Measurements from ENCODE around the gene OTX2. TPM values are rescaled to one million over a fixed set of nuclear protein-coding genes. Genes with fewer than 3 reads are reported as not detected.

OTX2 gene
- total RNA-seq, 1 donor = not detected

GRCh38 chr14:56814969-56815700 lies 4.9 kb upstream of the OTX2 start:
- no peaks in the 10 kb centered on the region for H3K4me1 ChIP-seq (ENCODE audit: insufficient read depth, low read length)
- no peak overlapping the region for H3K4me2 ChIP-seq (ENCODE audit: insufficient read depth, low read length)
- no peaks in the 10 kb centered on the region for H4K20me1 ChIP-seq (ENCODE audit: insufficient read depth, low read length)
- no peaks in the 10 kb centered on the region for H3K36me3 ChIP-seq (ENCODE audit: insufficient read depth, low read length)
- H3K9me3 ChIP-seq (ENCODE audit: low read depth, low read length) = no peaks in the 10 kb centered on the region
- peaks cover 78% of the 10 kb centered on the region for H3K27me3 ChIP-seq (ENCODE audit: insufficient read depth, low read length)
- H3K27ac ChIP-seq (ENCODE audit: low read depth, low read length) = no peak overlapping the region
- H2AFZ ChIP-seq (ENCODE audit: low read length) = no peak overlapping the region
- H3K4me3 ChIP-seq (ENCODE audit: insufficient read depth, low read length) = no peak overlapping the region
- DNase-seq (ENCODE audit: insufficient read length, low spot score, missing footprints) = no peak
- H3K79me2 ChIP-seq (ENCODE audit: insufficient read depth, low read length) = no peaks in the 10 kb centered on the region
- TF ChIP-seq CTCF (IDR thresholded peaks at IDR 0.05; ENCODE audit: extremely low read depth, low read depth, low read length) = no peak

GRCh38 chr14:56814519-56814959 lies 4.3 kb upstream of the OTX2 start:
- H3K79me2 ChIP-seq (ENCODE audit: insufficient read depth, low read length) = no peaks in the 10 kb centered on the region
- TF ChIP-seq CTCF (IDR thresholded peaks at IDR 0.05; ENCODE audit: extremely low read depth, low read depth, low read length) = no peak
- H3K9me3 ChIP-seq (ENCODE audit: low read depth, low read length) = no peaks in the 10 kb centered on the region
- no peak overlapping the region for H3K4me3 ChIP-seq (ENCODE audit: insufficient read depth, low read length)
- no peak for DNase-seq (ENCODE audit: insufficient read length, low spot score, missing footprints)
- no peak overlapping the region for H3K27ac ChIP-seq (ENCODE audit: low read depth, low read length)
- no peak overlapping the region for H2AFZ ChIP-seq (ENCODE audit: low read length)
- no peaks in the 10 kb centered on the region for H3K4me1 ChIP-seq (ENCODE audit: insufficient read depth, low read length)
- no peak overlapping the region for H3K4me2 ChIP-seq (ENCODE audit: insufficient read depth, low read length)
- no peaks in the 10 kb centered on the region for H3K36me3 ChIP-seq (ENCODE audit: insufficient read depth, low read length)
- no peaks in the 10 kb centered on the region for H4K20me1 ChIP-seq (ENCODE audit: insufficient read depth, low read length)
- H3K27me3 ChIP-seq (ENCODE audit: insufficient read depth, low read length) = peaks cover 84% of the 10 kb centered on the region

GRCh38 chr14:56813143-56813551 lies 2.9 kb upstream of the OTX2 start:
- no peaks in the 10 kb centered on the region for H4K20me1 ChIP-seq (ENCODE audit: insufficient read depth, low read length)
- H3K4me3 ChIP-seq (ENCODE audit: insufficient read depth, low read length) = no peak overlapping the region
- no peak overlapping the region for H3K4me2 ChIP-seq (ENCODE audit: insufficient read depth, low read length)
- H3K36me3 ChIP-seq (ENCODE audit: insufficient read depth, low read length) = no peaks in the 10 kb centered on the region
- no peak overlapping the region for H2AFZ ChIP-seq (ENCODE audit: low read length)
- H3K79me2 ChIP-seq (ENCODE audit: insufficient read depth, low read length) = no peaks in the 10 kb centered on the region
- H3K27me3 ChIP-seq (ENCODE audit: insufficient read depth, low read length) = peaks cover 94% of the 10 kb centered on the region
- TF ChIP-seq CTCF (IDR thresholded peaks at IDR 0.05; ENCODE audit: extremely low read depth, low read depth, low read length) = no peak
- H3K9me3 ChIP-seq (ENCODE audit: low read depth, low read length) = no peaks in the 10 kb centered on the region
- H3K4me1 ChIP-seq (ENCODE audit: insufficient read depth, low read length) = no peaks in the 10 kb centered on the region
- H3K27ac ChIP-seq (ENCODE audit: low read depth, low read length) = no peak overlapping the region
- no peak for DNase-seq (ENCODE audit: insufficient read length, low spot score, missing footprints)

GRCh38 chr14:56812364-56813141 lies 2.3 kb upstream of the OTX2 start:
- no peaks in the 10 kb centered on the region for H4K20me1 ChIP-seq (ENCODE audit: insufficient read depth, low read length)
- H2AFZ ChIP-seq (ENCODE audit: low read length) = no peak overlapping the region
- H3K79me2 ChIP-seq (ENCODE audit: insufficient read depth, low read length) = no peaks in the 10 kb centered on the region
- H3K4me2 ChIP-seq (ENCODE audit: insufficient read depth, low read length) = no peak overlapping the region
- no peak for TF ChIP-seq CTCF (IDR thresholded peaks at IDR 0.05; ENCODE audit: extremely low read depth, low read depth, low read length)
- peaks cover 93% of the 10 kb centered on the region for H3K27me3 ChIP-seq (ENCODE audit: insufficient read depth, low read length)
- H3K4me1 ChIP-seq (ENCODE audit: insufficient read depth, low read length) = no peaks in the 10 kb centered on the region
- H3K27ac ChIP-seq (ENCODE audit: low read depth, low read length) = no peak overlapping the region
- no peak for DNase-seq (ENCODE audit: insufficient read length, low spot score, missing footprints)
- H3K4me3 ChIP-seq (ENCODE audit: insufficient read depth, low read length) = no peak overlapping the region
- H3K9me3 ChIP-seq (ENCODE audit: low read depth, low read length) = no peaks in the 10 kb centered on the region
- H3K36me3 ChIP-seq (ENCODE audit: insufficient read depth, low read length) = no peaks in the 10 kb centered on the region
